Measurements from ENCODE around the gene IQGAP2. TPM values are rescaled to one million over a fixed set of nuclear protein-coding genes. Genes with fewer than 3 reads are reported as not detected.

The IQGAP2 gene
- total and polyA plus RNA-seq, 5 donors = 3.0 to 9.2 (median 6.2) TPM

- WGBS = 83% methylated on average over 3 of the region's 3 CpGs
- Histone ChIP-seq H3K9me3 (ENCODE audit: control insufficient read depth, low read length) (peaks cover 6% of the 10 kb centered on the region), H3K27me3 (ENCODE audit: control insufficient read depth, insufficient read depth) (no peaks in the 10 kb centered on the region), H3K27ac (ENCODE audit: low read length) (no peak overlapping the region), H3K4me1 (ENCODE audit: control insufficient read depth, insufficient read depth, low read length) (no peaks in the 10 kb centered on the region), H3K4me3 (ENCODE audit: low read length) (no peak overlapping the region)
- ATAC-seq (no peak), DNase-seq (no peak)
- intact Hi-C loops (cut with DNase I) = no loop called here
Observed at GRCh38 chr5:76652809-76653414, 249.8 kb downstream of the IQGAP2 start.

- no peak for DNase-seq
- Histone ChIP-seq H3K4me3 (ENCODE audit: low read length) (no peak overlapping the region), H3K27ac (ENCODE audit: low read length) (no peak overlapping the region), H3K9me3 (ENCODE audit: control insufficient read depth, low read length) (no peaks in the 10 kb centered on the region), H3K27me3 (ENCODE audit: control insufficient read depth, insufficient read depth) (no peaks in the 10 kb centered on the region), H3K4me1 (ENCODE audit: control insufficient read depth, insufficient read depth, low read length) (no peaks in the 10 kb centered on the region)
- no peak for ATAC-seq
- intact Hi-C loops (cut with DNase I) = no loop called here
- WGBS = 99% methylated on average over 3 of the region's 3 CpGs
Observed at GRCh38 chr5:76657091-76657490, 254.0 kb downstream of the IQGAP2 start.

GRCh38 chr5:76657683-76658311 lies 254.7 kb downstream of the IQGAP2 start:
- Histone ChIP-seq H3K9me3 (ENCODE audit: control insufficient read depth, low read length) (no peaks in the 10 kb centered on the region), H3K27ac (ENCODE audit: low read length) (no peak overlapping the region), H3K4me1 (ENCODE audit: control insufficient read depth, insufficient read depth, low read length) (no peaks in the 10 kb centered on the region), H3K27me3 (ENCODE audit: control insufficient read depth, insufficient read depth) (no peaks in the 10 kb centered on the region), H3K4me3 (ENCODE audit: low read length) (no peak overlapping the region)
- DNase-seq (no peak), ATAC-seq (peak; percentile 38 to 78)
- WGBS = 26% methylated on average over 6 of the region's 6 CpGs
- intact Hi-C loops (cut with DNase I) = no loop called here

- Histone ChIP-seq H3K9me3 (ENCODE audit: control insufficient read depth, low read length) (no peaks in the 10 kb centered on the region), H3K4me1 (ENCODE audit: control insufficient read depth, insufficient read depth, low read length) (no peaks in the 10 kb centered on the region), H3K27me3 (ENCODE audit: control insufficient read depth, insufficient read depth) (no peaks in the 10 kb centered on the region), H3K27ac (ENCODE audit: low read length) (no peak overlapping the region), H3K4me3 (ENCODE audit: low read length) (no peak overlapping the region)
- intact Hi-C loops (cut with DNase I) = no loop called here
- 44% methylated on average over 2 of the region's 2 CpGs for WGBS
- no peak for DNase-seq
- no peak for ATAC-seq
Observed at GRCh38 chr5:76660360-76660759, 257.3 kb downstream of the IQGAP2 start.

- 80% methylated on average over 5 of the region's 5 CpGs for WGBS
Observed at GRCh38 chr5:76662521-76662920, 259.4 kb downstream of the IQGAP2 start.

GRCh38 chr5:76663573-76663972 lies 260.5 kb downstream of the IQGAP2 start:
- H3K9me3 ChIP-seq (ENCODE audit: control insufficient read depth, low read length) = no peaks in the 10 kb centered on the region
- no peak overlapping the region for H3K4me3 ChIP-seq (ENCODE audit: low read length)
- DNase-seq (peak in 1 of 3 donors; percentile 15), ATAC-seq (no peak)
- no peaks in the 10 kb centered on the region for H3K27me3 ChIP-seq (ENCODE audit: control insufficient read depth, insufficient read depth)
- no peak overlapping the region for H3K27ac ChIP-seq (ENCODE audit: low read length)
- intact Hi-C loops (cut with DNase I) = no loop called here
- 65% methylated on average over 3 of the region's 3 CpGs for WGBS
- no peaks in the 10 kb centered on the region for H3K4me1 ChIP-seq (ENCODE audit: control insufficient read depth, insufficient read depth, low read length)

More at GRCh38 chr5:76662521-76662920, 259.4 kb downstream of the IQGAP2 start:
- Histone ChIP-seq H3K27ac (ENCODE audit: low read length) (no peak overlapping the region), H3K27me3 (ENCODE audit: control insufficient read depth, insufficient read depth) (no peaks in the 10 kb centered on the region), H3K4me1 (ENCODE audit: control insufficient read depth, insufficient read depth, low read length) (no peaks in the 10 kb centered on the region), H3K9me3 (ENCODE audit: control insufficient read depth, low read length) (no peaks in the 10 kb centered on the region), H3K4me3 (ENCODE audit: low read length) (no peak overlapping the region)
- DNase-seq = no peak
- no peak for ATAC-seq
- intact Hi-C loops (cut with DNase I) = no loop called here

GRCh38 chr5:76664079-76664478 lies 261.0 kb downstream of the IQGAP2 start:
- Histone ChIP-seq H3K27ac (ENCODE audit: low read length) (no peak overlapping the region), H3K27me3 (ENCODE audit: control insufficient read depth, insufficient read depth) (no peaks in the 10 kb centered on the region), H3K4me1 (ENCODE audit: control insufficient read depth, insufficient read depth, low read length) (no peaks in the 10 kb centered on the region), H3K9me3 (ENCODE audit: control insufficient read depth, low read length) (no peaks in the 10 kb centered on the region), H3K4me3 (ENCODE audit: low read length) (no peak overlapping the region)
- intact Hi-C loops (cut with DNase I) = no loop called here
- no peak for ATAC-seq
- WGBS = 96% methylated on average over 6 of the region's 6 CpGs
- DNase-seq = no peak

- Histone ChIP-seq H3K4me3 (ENCODE audit: low read length) (no peak overlapping the region), H3K27ac (ENCODE audit: low read length) (no peak overlapping the region), H3K27me3 (ENCODE audit: control insufficient read depth, insufficient read depth) (no peaks in the 10 kb centered on the region), H3K4me1 (ENCODE audit: control insufficient read depth, insufficient read depth, low read length) (no peaks in the 10 kb centered on the region), H3K9me3 (ENCODE audit: control insufficient read depth, low read length) (no peaks in the 10 kb centered on the region)
- DNase-seq (no peak), ATAC-seq (no peak)
- intact Hi-C loops (cut with DNase I) = no loop called here
- 72% methylated on average over 2 of the region's 2 CpGs for WGBS
Observed at GRCh38 chr5:76667495-76667894, 264.4 kb downstream of the IQGAP2 start.

GRCh38 chr5:76669245-76669644 lies 266.2 kb downstream of the IQGAP2 start:
- H3K27ac ChIP-seq (ENCODE audit: low read length) = no peak overlapping the region
- H3K27me3 ChIP-seq (ENCODE audit: control insufficient read depth, insufficient read depth) = no peaks in the 10 kb centered on the region
- H3K9me3 ChIP-seq (ENCODE audit: control insufficient read depth, low read length) = no peaks in the 10 kb centered on the region
- intact Hi-C loops (cut with DNase I) = no loop called here
- H3K4me3 ChIP-seq (ENCODE audit: low read length) = no peak overlapping the region
- no peaks in the 10 kb centered on the region for H3K4me1 ChIP-seq (ENCODE audit: control insufficient read depth, insufficient read depth, low read length)
- DNase-seq = no peak
- WGBS = 83% methylated on average over 5 of the region's 5 CpGs
- ATAC-seq = no peak

GRCh38 chr5:76670508-76670907 lies 267.4 kb downstream of the IQGAP2 start:
- DNase-seq (no peak), ATAC-seq (no peak)
- H3K9me3 ChIP-seq (ENCODE audit: control insufficient read depth, low read length) = no peaks in the 10 kb centered on the region
- H3K27ac ChIP-seq (ENCODE audit: low read length) = no peak overlapping the region
- no peaks in the 10 kb centered on the region for H3K4me1 ChIP-seq (ENCODE audit: control insufficient read depth, insufficient read depth, low read length)
- H3K4me3 ChIP-seq (ENCODE audit: low read length) = no peak overlapping the region
- H3K27me3 ChIP-seq (ENCODE audit: control insufficient read depth, insufficient read depth) = no peaks in the 10 kb centered on the region
- 91% methylated on average over 3 of the region's 3 CpGs for WGBS
- intact Hi-C loops (cut with DNase I) = no loop called here

- H3K4me1 ChIP-seq (ENCODE audit: control insufficient read depth, insufficient read depth, low read length) = no peaks in the 10 kb centered on the region
- 78% methylated on average over 2 of the region's 2 CpGs for WGBS
- ATAC-seq (no peak), DNase-seq (no peak)
- H3K4me3 ChIP-seq (ENCODE audit: low read length) = no peak overlapping the region
- H3K27me3 ChIP-seq (ENCODE audit: control insufficient read depth, insufficient read depth) = no peaks in the 10 kb centered on the region
- intact Hi-C loops (cut with DNase I) = no loop called here
- H3K9me3 ChIP-seq (ENCODE audit: control insufficient read depth, low read length) = no peaks in the 10 kb centered on the region
- H3K27ac ChIP-seq (ENCODE audit: low read length) = no peak overlapping the region
Observed at GRCh38 chr5:76672242-76672641, 269.2 kb downstream of the IQGAP2 start.

- H3K9me3 ChIP-seq (ENCODE audit: control insufficient read depth, low read length) = no peaks in the 10 kb centered on the region
- intact Hi-C loops (cut with DNase I) = no loop called here
- H3K4me1 ChIP-seq (ENCODE audit: control insufficient read depth, insufficient read depth, low read length) = no peaks in the 10 kb centered on the region
- no peak for ATAC-seq
- H3K27ac ChIP-seq (ENCODE audit: low read length) = no peak overlapping the region
- H3K4me3 ChIP-seq (ENCODE audit: low read length) = no peak overlapping the region
- H3K27me3 ChIP-seq (ENCODE audit: control insufficient read depth, insufficient read depth) = no peaks in the 10 kb centered on the region
- no peak for DNase-seq
Observed at GRCh38 chr5:76673125-76673524, 270.0 kb downstream of the IQGAP2 start.
